ENCODE results near the gene TMEM30B. TPM values are rescaled to one million over a fixed set of nuclear protein-coding genes. Genes with fewer than 3 reads are reported as not detected.

TMEM30B gene
- total and polyA plus RNA-seq, 2 experiments from 2014 or later, result 18.2 to 19.3 TPM

- Histone ChIP-seq H3K27ac (peak overlapping the region; percentile 54), H3K4me1 (ENCODE audit: insufficient read depth) (peaks cover 9% of the 10 kb centered on the region), H3K4me2 (no peak overlapping the region), H3K27me3 (no peaks in the 10 kb centered on the region), H3K9me3 (ENCODE audit: low read depth) (no peaks in the 10 kb centered on the region), H4K20me1 (ENCODE audit: insufficient read depth, poor library complexity, severe bottlenecking) (no peaks in the 10 kb centered on the region), H2AFZ (no peak overlapping the region), H3K79me2 (no peaks in the 10 kb centered on the region), H3K9me2 (replicated peaks; ENCODE audit: insufficient read depth) (no peaks in the 10 kb centered on the region), H3K36me3 (replicated peaks; ENCODE audit: insufficient read depth, low read depth) (no peaks in the 10 kb centered on the region), H3K4me3 (no peak overlapping the region)
- no peak for TF ChIP-seq EZH2phosphoT487 (IDR thresholded peaks at IDR 0.05; ENCODE audit: low read depth, severe bottlenecking, unreplicated experiment)
- TF ChIP-seq CTCF (IDR thresholded peaks at IDR 0.05; ENCODE audit: poor library complexity), result no peak
- TF ChIP-seq EZH2 (IDR thresholded peaks at IDR 0.05; ENCODE audit: borderline replicate concordance), result no peak
- peak; percentile 22 for DNase-seq (ENCODE audit: low spot score)
- WGBS (ENCODE audit: low lambda C conversion rate, missing lambda C conversion rate), result 53% methylated on average over 8 of the region's 8 CpGs
These were observed 20.0 kb downstream of the TMEM30B start for GRCh38 chr14:61260939-61261776.

- Histone ChIP-seq H3K79me2 (no peaks in the 10 kb centered on the region), H3K36me3 (replicated peaks; ENCODE audit: insufficient read depth, low read depth) (no peaks in the 10 kb centered on the region), H2AFZ (no peak overlapping the region), H3K27me3 (peaks cover 12% of the 10 kb centered on the region), H3K4me1 (ENCODE audit: insufficient read depth) (peaks cover 9% of the 10 kb centered on the region), H3K4me2 (no peak overlapping the region), H3K9me2 (replicated peaks; ENCODE audit: insufficient read depth) (no peaks in the 10 kb centered on the region), H3K4me3 (no peak overlapping the region), H3K27ac (peak overlapping the region; percentile 67), H3K9me3 (ENCODE audit: low read depth) (no peaks in the 10 kb centered on the region), H4K20me1 (ENCODE audit: insufficient read depth, poor library complexity, severe bottlenecking) (no peaks in the 10 kb centered on the region)
- TF ChIP-seq CTCF (IDR thresholded peaks at IDR 0.05; ENCODE audit: poor library complexity), result no peak
- TF ChIP-seq EZH2 (IDR thresholded peaks at IDR 0.05; ENCODE audit: borderline replicate concordance), result no peak
- no peak for TF ChIP-seq EZH2phosphoT487 (IDR thresholded peaks at IDR 0.05; ENCODE audit: low read depth, severe bottlenecking, unreplicated experiment)
- peak; percentile 23 for DNase-seq (ENCODE audit: low spot score)
- WGBS (ENCODE audit: low lambda C conversion rate, missing lambda C conversion rate), result 37% methylated on average over 4 of the region's 4 CpGs
These were observed 22.2 kb downstream of the TMEM30B start for GRCh38 chr14:61258985-61259384.

GRCh38 chr14:61257469-61258057, 23.6 kb downstream of the TMEM30B start:
- Histone ChIP-seq H3K4me1 (ENCODE audit: insufficient read depth) (peaks cover 10% of the 10 kb centered on the region), H3K27me3 (peaks cover 12% of the 10 kb centered on the region), H4K20me1 (ENCODE audit: insufficient read depth, poor library complexity, severe bottlenecking) (no peaks in the 10 kb centered on the region), H3K4me2 (no peak overlapping the region), H3K4me3 (no peak overlapping the region), H3K27ac (peak overlapping the region; percentile 67), H3K79me2 (no peaks in the 10 kb centered on the region), H2AFZ (no peak overlapping the region), H3K36me3 (replicated peaks; ENCODE audit: insufficient read depth, low read depth) (no peaks in the 10 kb centered on the region), H3K9me2 (replicated peaks; ENCODE audit: insufficient read depth) (no peaks in the 10 kb centered on the region), H3K9me3 (ENCODE audit: low read depth) (no peaks in the 10 kb centered on the region)
- WGBS (ENCODE audit: low lambda C conversion rate, missing lambda C conversion rate), result 49% methylated on average over 5 of the region's 5 CpGs
- peak; percentile 27 for DNase-seq (ENCODE audit: low spot score)
- no peak for TF ChIP-seq EZH2 (IDR thresholded peaks at IDR 0.05; ENCODE audit: borderline replicate concordance)
- TF ChIP-seq EZH2phosphoT487 (IDR thresholded peaks at IDR 0.05; ENCODE audit: low read depth, severe bottlenecking, unreplicated experiment), result no peak
- TF ChIP-seq CTCF (IDR thresholded peaks at IDR 0.05; ENCODE audit: poor library complexity), result no peak

Data from hepatocyte (in vitro differentiated cells).